HG02678 (cell line): ENCODE data around the gene ADAMTS13.
A peak's percentile ranks its signal among the peaks of the same experiment; 100 is the strongest.

Experiments
- ATAC-seq: cut with Tn5 transposase; IDR thresholded peaks from one replicate; pipeline ENCODE4 v1.9.1; 2021; ENCODE audit warnings: mild to moderate bottlenecking, moderate library complexity; ENCODE audit not compliant: unreplicated experiment

Gene ADAMTS13

GRCh38 chr9:133470427-133470924, 48.3 kb downstream of the ADAMTS13 start:
- no peak for ATAC-seq

DNA sequence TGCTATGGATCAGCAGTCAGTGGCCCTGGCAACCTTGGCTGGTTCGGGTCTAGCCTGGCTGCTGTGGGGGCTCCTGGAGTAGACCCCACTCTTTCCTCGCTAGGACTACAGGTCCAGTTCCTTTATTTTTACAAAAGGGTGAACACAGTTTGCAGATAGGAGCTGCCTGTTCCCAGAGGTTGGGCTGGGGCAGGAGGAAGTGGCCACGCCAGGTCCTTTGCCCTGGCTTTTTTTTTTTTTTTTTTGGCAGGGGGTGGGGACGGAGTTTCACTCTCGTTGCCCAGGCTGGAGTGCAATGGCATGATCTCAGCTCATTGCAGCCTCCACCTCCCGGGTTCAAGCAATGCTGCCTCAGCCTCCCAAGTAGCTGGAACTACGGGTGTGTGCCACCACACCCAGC, 48.8 kb downstream of the ADAMTS13 start:
- ATAC-seq: no peak

GRCh38 chr9:133471551-133472276, 49.5 kb downstream of the ADAMTS13 start:
- ATAC-seq: no peak

DNA sequence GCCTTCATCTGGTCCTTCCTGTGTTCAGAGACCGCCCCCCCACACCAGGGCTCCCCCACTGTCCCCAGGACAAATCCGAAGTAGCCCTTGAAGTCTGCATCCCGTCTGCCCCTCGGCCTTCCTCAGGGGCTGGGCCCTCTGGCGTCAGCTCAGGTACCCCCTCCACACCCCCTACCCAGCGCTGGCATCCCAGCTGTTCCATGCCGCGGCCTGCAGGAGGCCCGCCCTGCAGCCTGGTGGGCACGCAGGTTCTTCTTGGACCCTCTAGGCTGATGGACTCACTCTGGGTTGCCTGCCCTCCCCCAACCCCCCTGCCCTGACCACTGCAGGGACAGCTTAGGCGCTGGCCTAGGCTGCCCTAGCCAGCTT, 50.1 kb downstream of the ADAMTS13 start:
- ATAC-seq: no peak

DNA sequence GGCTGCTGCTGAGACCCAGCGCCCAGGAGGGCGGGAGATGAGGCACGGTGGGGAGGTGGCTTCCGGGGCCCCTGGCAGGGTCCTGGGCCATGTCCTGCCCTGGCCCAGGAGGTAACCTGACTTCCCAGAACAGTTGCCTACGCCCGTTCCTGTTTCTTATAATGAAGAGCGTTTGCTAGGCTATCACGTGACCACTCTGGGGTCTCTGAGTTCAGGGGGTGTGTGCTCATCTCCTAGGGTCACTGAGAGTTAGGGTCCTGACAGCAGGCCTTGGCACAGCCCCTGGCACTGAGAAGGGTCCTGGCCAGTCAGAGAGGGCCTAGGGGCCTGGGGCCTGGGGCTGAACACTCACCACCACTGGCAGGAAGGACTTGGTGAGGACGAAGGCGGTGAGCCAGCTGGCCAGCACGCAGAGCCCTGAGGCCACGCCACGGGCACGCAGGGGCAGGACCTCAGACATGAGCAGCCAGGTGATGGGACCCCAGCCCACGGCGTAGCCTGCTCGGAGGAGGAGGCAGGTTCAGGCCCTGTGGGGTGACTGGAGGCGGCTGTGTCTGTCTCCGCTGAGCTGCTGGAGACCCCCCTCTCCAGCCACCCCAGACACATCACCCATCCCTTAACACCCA, 50.7 kb downstream of the ADAMTS13 start:
- no peak for ATAC-seq

GRCh38 chr9:133473743-133474142, 51.6 kb downstream of the ADAMTS13 start:
- ATAC-seq: no peak

DNA sequence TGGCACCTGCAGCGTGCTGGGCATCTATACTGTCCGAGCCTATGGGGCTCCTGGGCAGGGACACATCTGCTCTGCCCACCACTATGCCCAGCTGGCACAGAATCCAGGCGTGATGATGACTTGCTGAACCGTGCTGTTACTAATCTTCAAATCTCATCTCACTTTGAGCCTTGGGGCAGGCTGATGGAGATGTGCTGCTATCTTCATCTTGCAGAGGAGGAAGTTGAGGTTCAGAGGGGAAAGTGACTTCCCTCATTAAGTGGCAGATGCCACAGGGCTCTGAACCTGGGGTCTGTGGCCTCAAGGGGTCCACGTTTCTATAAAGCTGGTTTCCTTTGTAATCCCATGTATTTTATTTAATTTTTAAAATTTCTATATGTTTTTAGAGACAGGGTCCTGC, 52.0 kb downstream of the ADAMTS13 start:
- ATAC-seq: no peak

- ATAC-seq: no peak
Observed at GRCh38 chr9:133474853-133475252, 52.7 kb downstream of the ADAMTS13 start.

- no peak for ATAC-seq
Observed at GRCh38 chr9:133475292-133476012, 53.3 kb downstream of the ADAMTS13 start.

GRCh38 chr9:133476036-133476931, 54.1 kb downstream of the ADAMTS13 start:
- no peak for ATAC-seq

- no peak for ATAC-seq
Observed at GRCh38 chr9:133476941-133477340, 54.8 kb downstream of the ADAMTS13 start.

- ATAC-seq: no peak
Observed at GRCh38 chr9:133477461-133477860, 55.3 kb downstream of the ADAMTS13 start.

GRCh38 chr9:133477992-133478850, 56.1 kb downstream of the ADAMTS13 start:
- ATAC-seq: peak; percentile 35

DNA sequence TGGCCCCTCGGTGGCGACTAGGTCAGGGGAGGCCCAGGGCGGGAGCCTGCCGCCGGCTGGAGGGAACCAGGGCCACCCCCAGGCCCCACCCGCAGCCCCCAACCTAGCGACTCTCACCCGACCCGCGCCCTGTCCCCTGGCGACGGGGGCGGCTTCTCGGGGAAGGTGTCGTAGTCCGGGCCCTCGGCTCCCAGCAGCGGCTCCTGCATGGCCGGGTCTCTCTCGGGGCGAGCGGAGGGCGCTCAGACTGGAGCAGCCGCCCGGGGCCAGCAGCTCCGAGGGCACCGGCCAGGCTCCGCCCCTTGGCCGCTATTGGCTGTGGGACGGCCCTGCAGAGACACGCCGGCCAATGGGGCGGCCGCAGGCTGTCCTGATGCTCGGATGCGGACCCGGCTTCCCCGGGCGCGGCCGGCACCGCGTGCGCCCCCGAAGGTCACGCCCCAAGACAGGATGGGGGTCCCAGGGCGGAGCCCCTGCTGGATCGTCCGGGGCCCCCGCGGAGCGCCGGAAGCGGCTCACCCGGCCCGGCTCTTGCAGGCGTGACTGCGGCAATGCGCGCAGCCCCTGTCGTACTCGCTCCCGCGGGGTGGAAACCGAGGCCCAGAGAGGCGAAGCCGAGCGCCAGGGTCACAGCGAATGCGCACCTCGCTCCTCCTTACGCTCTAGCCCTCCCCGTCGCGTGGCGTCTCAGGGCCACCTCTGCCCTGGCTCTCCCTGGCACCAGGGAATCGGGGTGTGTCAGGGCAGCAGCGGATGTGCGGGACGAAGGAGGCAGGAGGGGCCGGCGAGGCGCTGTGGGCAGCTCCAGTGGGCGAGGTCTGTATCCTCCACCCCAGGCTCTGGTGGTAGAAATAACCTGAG, 56.9 kb downstream of the ADAMTS13 start, which contains the start of gene SLC2A6:
Gene SLC2A6, minus strand, starts transcription at position 249 of the 861 bp plus-strand sequence. Its CDS starts 40 bp downstream, at position 209.
- ATAC-seq: peak; percentile 90

- ATAC-seq: no peak
Observed at GRCh38 chr9:133483611-133484010, 61.4 kb downstream of the ADAMTS13 start.

DNA sequence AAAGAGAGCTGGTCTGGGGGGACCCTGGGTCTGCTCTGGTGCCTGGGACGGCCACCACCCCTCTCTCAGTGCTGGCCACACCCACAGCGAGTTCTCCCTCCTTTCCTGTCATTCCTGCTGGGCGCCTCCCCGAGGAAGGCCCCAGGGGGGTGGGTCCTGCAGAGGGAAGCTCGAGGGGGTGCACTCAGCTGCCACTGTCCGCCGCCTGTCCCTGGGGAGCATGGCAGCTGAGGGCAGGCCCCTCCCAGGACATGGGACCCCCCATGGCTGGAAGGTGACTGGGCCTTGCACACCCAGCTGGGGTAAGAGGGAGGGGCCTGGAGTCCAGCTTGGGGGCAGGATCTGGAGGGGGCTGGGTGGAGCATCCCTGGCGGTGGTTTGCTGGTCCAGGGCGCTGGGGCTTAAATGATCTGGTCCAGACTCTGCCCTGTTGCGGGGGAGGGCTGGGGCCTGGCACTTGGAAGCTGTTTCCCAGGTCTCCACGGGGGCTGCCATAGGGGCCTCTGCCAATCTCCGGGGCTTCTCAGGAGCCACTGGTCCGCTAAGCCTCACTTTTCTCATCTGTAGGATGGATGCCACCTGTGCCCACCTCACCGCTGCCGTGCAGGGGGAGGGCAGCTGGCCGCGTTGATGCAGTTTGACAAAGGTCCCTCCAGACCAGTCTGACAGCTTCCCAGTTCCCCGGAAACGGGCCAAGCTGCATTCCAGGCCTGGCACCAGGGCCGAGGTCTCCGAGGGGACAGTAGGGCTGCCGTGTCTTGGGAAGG, 62.7 kb downstream of the ADAMTS13 start:
- ATAC-seq: no peak

GRCh38 chr9:133485531-133486260, 63.5 kb downstream of the ADAMTS13 start:
- ATAC-seq: peak; percentile 12
